ENCODE measurements around the gene RAB26. TPM values are rescaled to one million over a fixed set of nuclear protein-coding genes. Genes with fewer than 3 reads are reported as not detected.

Gene RAB26
- total RNA-seq, 1 experiment from 2014 or later = not detected

- no peak for DNase-seq (ENCODE audit: low spot score)
Measured at GRCh38 chr16:2142942-2143877, 5.2 kb upstream of the RAB26 start.

- DNase-seq (ENCODE audit: low spot score) = no peak
Measured at GRCh38 chr16:2143878-2144485, 4.4 kb upstream of the RAB26 start.

- DNase-seq (ENCODE audit: low spot score) = no peak
Measured at GRCh38 chr16:2145843-2146242, 2.6 kb upstream of the RAB26 start.

GRCh38 chr16:2147378-2147777 is 1.0 kb upstream of the RAB26 start:
- no peak for DNase-seq (ENCODE audit: low spot score)

GRCh38 chr16:2148714-2149629 is 547 bp downstream of the RAB26 start:
- DNase-seq (ENCODE audit: low spot score) = no peak

- no peak for DNase-seq (ENCODE audit: low spot score)
Measured at GRCh38 chr16:2149630-2150417, 1.4 kb downstream of the RAB26 start.

- DNase-seq (ENCODE audit: low spot score) = no peak
Measured at GRCh38 chr16:2150418-2151187, 2.2 kb downstream of the RAB26 start.

- DNase-seq (ENCODE audit: low spot score) = no peak
Measured at GRCh38 chr16:2151188-2152091, 3.0 kb downstream of the RAB26 start.

- DNase-seq (ENCODE audit: low spot score) = no peak
Measured at GRCh38 chr16:2152695-2153506, 4.5 kb downstream of the RAB26 start.

GRCh38 chr16:2154533-2155090 is 6.2 kb downstream of the RAB26 start:
- DNase-seq (ENCODE audit: low spot score) = no peak

GRCh38 chr16:2155091-2155950 is 6.9 kb downstream of the RAB26 start, which contains the start of gene TRAF7:
Gene TRAF7 (plus strand): TSS chr16:2155782. CDS start chr16:2163921, 8,139 bp downstream.
- peak; percentile 100 for DNase-seq (ENCODE audit: low spot score)

- DNase-seq (ENCODE audit: low spot score) = no peak
Measured at GRCh38 chr16:2155977-2156848, 7.8 kb downstream of the RAB26 start.

- no peak for DNase-seq (ENCODE audit: low spot score)
Measured at GRCh38 chr16:2156849-2157224, 8.4 kb downstream of the RAB26 start.

GRCh38 chr16:2157480-2158261 is 9.2 kb downstream of the RAB26 start:
- DNase-seq (ENCODE audit: low spot score) = no peak

GRCh38 chr16:2158262-2158638 is 9.8 kb downstream of the RAB26 start:
- DNase-seq (ENCODE audit: low spot score) = no peak

Data from A172 (cell line).